ENCODE results near the gene C1orf35.

The C1orf35 gene

GRCh38 chr1:228136901-228137300, 33.8 kb upstream of the C1orf35 start:
- TF ChIP-seq GATA3 (IDR thresholded peaks at IDR 0.05; ENCODE audit: low read depth, low read length): no peak
- no peak for TF ChIP-seq GATA2 (IDR thresholded peaks at IDR 0.05; ENCODE audit: low read depth, low read length)

GRCh38 chr1:228134591-228134990, 31.5 kb upstream of the C1orf35 start:
- no peak for TF ChIP-seq GATA3 (IDR thresholded peaks at IDR 0.05; ENCODE audit: low read depth, low read length)
- no peak for TF ChIP-seq GATA2 (IDR thresholded peaks at IDR 0.05; ENCODE audit: low read depth, low read length)

DNA sequence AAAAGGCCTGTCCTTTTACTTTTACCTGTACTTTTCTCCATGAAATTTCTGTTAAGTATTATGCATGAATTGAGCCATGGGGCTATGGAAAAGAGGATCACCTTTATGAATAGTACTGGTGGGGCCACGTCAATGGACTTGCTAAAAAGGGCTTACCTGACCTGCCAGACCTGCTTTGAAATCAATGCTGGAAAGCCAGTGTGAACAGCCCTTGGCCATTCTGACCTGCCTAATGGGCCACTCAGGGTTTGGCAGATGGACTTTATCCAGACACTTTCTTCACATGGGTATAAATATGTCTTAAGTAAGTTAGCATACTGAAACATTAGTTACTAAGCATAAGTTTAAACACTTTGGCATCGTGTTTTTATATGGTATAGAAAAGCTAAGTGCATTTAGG, 28.6 kb upstream of the C1orf35 start:
- TF ChIP-seq GATA2 (IDR thresholded peaks at IDR 0.05; ENCODE audit: low read depth, low read length) (no peak), GATA3 (IDR thresholded peaks at IDR 0.05; ENCODE audit: low read depth, low read length) (no peak)

- TF ChIP-seq GATA3 (IDR thresholded peaks at IDR 0.05; ENCODE audit: low read depth, low read length) (no peak), GATA2 (IDR thresholded peaks at IDR 0.05; ENCODE audit: low read depth, low read length) (no peak)
Measured at GRCh38 chr1:228125185-228125584, 22.1 kb upstream of the C1orf35 start.

GRCh38 chr1:228123505-228123904, 20.4 kb upstream of the C1orf35 start:
- TF ChIP-seq GATA2 (IDR thresholded peaks at IDR 0.05; ENCODE audit: low read depth, low read length) (no peak), GATA3 (IDR thresholded peaks at IDR 0.05; ENCODE audit: low read depth, low read length) (no peak)

DNA sequence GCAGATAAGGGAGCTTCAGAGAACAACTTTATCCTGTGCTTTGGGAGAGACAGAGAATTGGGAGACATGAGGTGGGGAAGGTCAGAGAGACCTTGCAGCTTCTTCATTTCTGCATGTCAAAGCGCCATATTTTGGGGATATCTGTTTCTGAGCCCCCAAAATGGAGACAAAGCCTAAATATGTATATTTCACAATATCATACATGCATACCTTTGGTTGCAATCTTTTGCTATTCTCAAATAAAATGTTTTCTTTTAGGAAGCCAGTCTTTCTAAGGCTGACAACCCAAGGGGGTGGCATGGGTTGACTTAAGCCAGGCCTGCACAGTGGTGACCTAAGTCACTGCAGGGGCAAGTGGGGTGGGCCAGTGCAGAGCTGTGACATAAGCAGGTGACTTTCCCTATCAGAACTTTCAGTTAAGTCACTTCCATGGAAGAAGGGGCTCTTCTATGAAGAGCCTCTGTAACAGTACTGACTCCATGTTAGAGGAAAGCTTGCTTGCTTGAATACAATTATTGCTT, 19.9 kb upstream of the C1orf35 start:
- TF ChIP-seq GATA2 (IDR thresholded peaks at IDR 0.05; ENCODE audit: low read depth, low read length) (no peak), GATA3 (IDR thresholded peaks at IDR 0.05; ENCODE audit: low read depth, low read length) (no peak)

DNA sequence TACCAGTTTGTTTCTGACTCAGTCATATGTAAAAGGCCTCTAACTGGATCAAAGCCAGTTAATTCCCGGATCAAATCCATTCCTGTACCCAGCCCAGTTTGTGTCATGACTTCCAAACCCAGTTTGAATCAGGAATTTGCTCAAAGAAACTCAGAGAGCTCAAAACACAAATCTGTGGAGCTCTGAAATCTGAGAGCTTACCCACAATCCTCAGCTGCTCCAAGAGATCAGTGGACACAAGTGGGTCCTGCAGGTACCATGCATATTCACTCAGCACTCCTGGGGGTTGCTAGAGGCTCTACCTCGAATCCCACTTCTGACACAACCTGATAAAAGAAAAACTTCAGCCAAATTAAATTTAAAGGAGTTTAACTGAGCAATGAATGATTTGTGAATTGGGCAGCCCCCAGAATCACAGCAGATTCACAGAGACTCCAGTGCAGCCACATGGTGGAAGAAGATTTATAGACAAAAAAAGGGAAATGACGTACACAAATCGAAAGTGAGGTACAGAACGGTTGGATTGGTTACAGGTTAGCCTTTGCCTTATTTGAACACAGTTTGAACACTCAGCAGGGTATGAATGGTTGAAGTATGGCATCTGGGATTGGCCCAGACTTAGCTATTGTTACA, 17.8 kb upstream of the C1orf35 start:
- TF ChIP-seq GATA2 (IDR thresholded peaks at IDR 0.05; ENCODE audit: low read depth, low read length) (no peak), GATA3 (IDR thresholded peaks at IDR 0.05; ENCODE audit: low read depth, low read length) (no peak)

GRCh38 chr1:228120351-228120750, 17.2 kb upstream of the C1orf35 start:
- no peak for TF ChIP-seq GATA2 (IDR thresholded peaks at IDR 0.05; ENCODE audit: low read depth, low read length)
- TF ChIP-seq GATA3 (IDR thresholded peaks at IDR 0.05; ENCODE audit: low read depth, low read length): no peak

DNA sequence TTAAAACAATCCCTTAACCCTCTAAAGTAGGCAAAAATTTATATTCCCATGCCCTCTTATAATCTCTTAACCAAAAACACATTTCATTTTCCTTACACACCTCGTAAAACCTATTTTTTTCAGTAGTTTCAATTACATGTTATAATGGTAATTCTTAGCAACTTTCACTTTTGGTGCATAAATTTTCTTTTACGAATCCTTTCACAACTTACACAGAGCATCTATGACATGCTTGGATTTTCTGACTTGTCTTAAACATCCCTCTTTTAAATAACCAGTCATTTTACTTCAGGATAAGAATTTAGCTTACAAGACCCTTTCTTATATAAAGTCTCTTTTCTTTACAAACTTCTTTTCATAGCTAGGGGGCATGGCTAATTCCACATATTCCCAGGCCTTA, 14.9 kb upstream of the C1orf35 start:
- no peak for TF ChIP-seq GATA2 (IDR thresholded peaks at IDR 0.05; ENCODE audit: low read depth, low read length)
- no peak for TF ChIP-seq GATA3 (IDR thresholded peaks at IDR 0.05; ENCODE audit: low read depth, low read length)

DNA sequence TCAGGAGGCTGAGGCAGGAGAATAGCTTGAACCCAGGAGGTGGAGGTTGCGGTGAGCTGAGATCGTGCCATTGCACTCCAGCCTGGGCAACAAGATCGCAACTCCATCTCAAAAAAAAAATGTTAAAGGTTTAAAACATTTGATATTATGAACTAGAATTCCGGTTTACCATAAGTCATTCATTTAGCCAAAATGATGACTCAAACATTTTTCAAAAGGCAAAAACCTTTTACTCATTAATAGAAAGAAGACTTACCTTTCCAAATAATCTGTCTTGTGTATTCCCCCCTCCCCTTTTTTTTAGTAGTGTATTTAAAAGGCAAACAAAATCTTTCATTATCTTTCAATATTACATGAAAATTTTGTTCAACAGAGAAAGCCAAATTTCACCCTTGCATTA, 14.2 kb upstream of the C1orf35 start:
- TF ChIP-seq GATA2 (IDR thresholded peaks at IDR 0.05; ENCODE audit: low read depth, low read length): no peak
- no peak for TF ChIP-seq GATA3 (IDR thresholded peaks at IDR 0.05; ENCODE audit: low read depth, low read length)

GRCh38 chr1:228114827-228115226, 11.7 kb upstream of the C1orf35 start:
- TF ChIP-seq GATA3 (IDR thresholded peaks at IDR 0.05; ENCODE audit: low read depth, low read length) (no peak), GATA2 (IDR thresholded peaks at IDR 0.05; ENCODE audit: low read depth, low read length) (no peak)

- TF ChIP-seq GATA3 (IDR thresholded peaks at IDR 0.05; ENCODE audit: low read depth, low read length) (no peak), GATA2 (IDR thresholded peaks at IDR 0.05; ENCODE audit: low read depth, low read length) (no peak)
Measured at GRCh38 chr1:228112617-228113016, 9.5 kb upstream of the C1orf35 start.

DNA sequence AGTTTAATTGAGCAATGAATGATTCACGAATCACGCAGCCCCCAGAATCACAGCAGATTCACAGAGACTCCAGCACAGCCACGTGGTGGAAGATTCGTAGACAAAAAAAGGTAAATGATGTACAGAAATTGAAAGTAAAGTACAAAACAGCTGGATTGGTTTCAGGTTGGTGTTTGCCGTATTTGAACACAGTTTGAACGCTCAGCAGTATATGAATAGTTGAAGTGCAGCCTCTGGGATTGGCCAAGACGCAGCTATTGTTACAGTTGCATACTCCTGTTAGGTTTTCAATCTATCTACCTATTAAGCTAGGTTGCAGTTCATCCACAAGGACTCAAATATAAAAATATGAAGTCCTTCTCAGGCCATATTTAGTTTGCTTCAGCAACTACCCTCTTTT, 9.0 kb upstream of the C1orf35 start:
- TF ChIP-seq GATA3 (IDR thresholded peaks at IDR 0.05; ENCODE audit: low read depth, low read length) (no peak), GATA2 (IDR thresholded peaks at IDR 0.05; ENCODE audit: low read depth, low read length) (no peak)

- TF ChIP-seq GATA3 (IDR thresholded peaks at IDR 0.05; ENCODE audit: low read depth, low read length) (no peak), GATA2 (IDR thresholded peaks at IDR 0.05; ENCODE audit: low read depth, low read length) (no peak)
Measured at GRCh38 chr1:228110556-228110955, 7.4 kb upstream of the C1orf35 start.

GRCh38 chr1:228109962-228110488, 6.9 kb upstream of the C1orf35 start:
- TF ChIP-seq GATA2 (IDR thresholded peaks at IDR 0.05; ENCODE audit: low read depth, low read length): peak; percentile 69
- no peak for TF ChIP-seq GATA3 (IDR thresholded peaks at IDR 0.05; ENCODE audit: low read depth, low read length)

All from SH-SY5Y (cell line).